Mucosa of stomach (tissue), 1 donor: ENCODE measurements around the gene OR56A3.

Experiments used
- H3K27me3 ChIP-seq: one replicate; pipeline ENCODE4 v1.7.0; 2013; ENCODE audit warnings: mild to moderate bottlenecking, low read length; ENCODE audit not compliant: control insufficient read depth, insufficient read depth
- H3K36me3 ChIP-seq: one replicate; pipeline ENCODE4 v1.7.0; 2013; ENCODE audit warnings: low read length; ENCODE audit not compliant: control insufficient read depth, insufficient read depth
- H3K4me1 ChIP-seq: one replicate; pipeline ENCODE4 v1.7.0; 2013; ENCODE audit warnings: mild to moderate bottlenecking, low read length; ENCODE audit not compliant: control insufficient read depth, insufficient read depth
- H3K4me3 ChIP-seq: one replicate; pipeline ENCODE4 v1.7.0; 2013; ENCODE audit warnings: low read length
- H3K9ac ChIP-seq: one replicate; pipeline ENCODE4 v1.7.0; 2013; ENCODE audit warnings: mild to moderate bottlenecking, low read length, moderate library complexity
- H3K9me3 ChIP-seq: one replicate; pipeline ENCODE4 v1.7.0; 2013; ENCODE audit warnings: mild to moderate bottlenecking, low read length, moderate library complexity; ENCODE audit not compliant: control insufficient read depth
- donor health status: Pancreatic carcinoma.

Gene OR56A3, protein sequence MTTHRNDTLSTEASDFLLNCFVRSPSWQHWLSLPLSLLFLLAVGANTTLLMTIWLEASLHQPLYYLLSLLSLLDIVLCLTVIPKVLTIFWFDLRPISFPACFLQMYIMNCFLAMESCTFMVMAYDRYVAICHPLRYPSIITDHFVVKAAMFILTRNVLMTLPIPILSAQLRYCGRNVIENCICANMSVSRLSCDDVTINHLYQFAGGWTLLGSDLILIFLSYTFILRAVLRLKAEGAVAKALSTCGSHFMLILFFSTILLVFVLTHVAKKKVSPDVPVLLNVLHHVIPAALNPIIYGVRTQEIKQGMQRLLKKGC

DNA sequence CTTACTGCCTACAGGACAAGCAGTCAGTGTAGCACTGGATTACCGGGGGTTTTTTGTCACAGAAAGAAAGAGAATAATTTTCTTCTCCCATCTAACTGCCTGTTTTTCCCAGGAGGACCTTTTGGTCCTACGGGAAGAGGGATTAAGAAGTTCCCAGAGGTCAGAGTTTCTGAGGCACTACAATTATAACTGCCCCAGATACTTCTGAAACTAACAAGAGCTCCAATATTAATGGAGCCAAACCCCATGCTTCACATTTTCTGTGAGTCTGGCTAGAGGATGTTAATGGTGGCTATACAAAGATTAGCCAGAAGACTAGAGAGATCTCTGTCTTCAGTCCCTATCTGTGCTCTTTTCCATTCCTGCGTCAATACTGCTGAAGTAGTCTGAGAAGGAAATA, at the start of gene OR56A3:
Gene OR56A3 (plus strand): TSS at position 301 of the 400 bp plus-strand sequence. CDS start 5,096 bp downstream, outside the sequence.
- no peaks in the 10 kb centered on the region for H3K27me3 ChIP-seq
- H3K9me3 ChIP-seq, result no peaks in the 10 kb centered on the region
- no peaks in the 10 kb centered on the region for H3K36me3 ChIP-seq
- H3K9ac ChIP-seq, result no peak within 1 kb of the TSS
- no peaks in the 10 kb centered on the region for H3K4me1 ChIP-seq
- no peak within 1 kb of the TSS for H3K4me3 ChIP-seq

DNA sequence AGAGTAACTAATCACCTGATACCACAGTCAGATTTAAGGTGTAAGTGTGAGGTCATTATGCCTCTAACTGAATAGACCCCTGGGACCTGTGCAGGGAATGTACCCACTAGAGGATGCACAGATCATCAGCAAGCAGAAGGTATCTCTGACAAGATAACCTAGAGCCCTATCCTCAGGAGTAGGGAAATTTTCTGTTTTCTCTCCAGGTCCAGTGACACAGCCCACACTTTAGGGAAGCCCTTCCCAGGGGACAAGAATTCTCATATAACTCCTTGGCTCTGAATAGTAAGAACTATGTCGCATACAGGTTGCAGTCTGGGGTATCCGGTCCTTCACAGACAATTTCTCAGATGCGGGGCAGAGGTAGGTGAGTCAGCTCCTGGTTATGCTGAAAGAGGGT, 49.1 kb upstream of the OR56A3 start, which contains the start of gene OR52E5:
Gene OR52E5 (plus strand): TSS at position 301 of the 400 bp plus-strand sequence. CDS start 7,569 bp downstream, outside the sequence.
- H3K4me1 ChIP-seq, result no peaks in the 10 kb centered on the region
- no peak within 1 kb of the TSS for H3K4me3 ChIP-seq
- H3K9ac ChIP-seq, result no peak within 1 kb of the TSS
- H3K9me3 ChIP-seq, result no peaks in the 10 kb centered on the region
- no peaks in the 10 kb centered on the region for H3K36me3 ChIP-seq
- no peaks in the 10 kb centered on the region for H3K27me3 ChIP-seq

DNA sequence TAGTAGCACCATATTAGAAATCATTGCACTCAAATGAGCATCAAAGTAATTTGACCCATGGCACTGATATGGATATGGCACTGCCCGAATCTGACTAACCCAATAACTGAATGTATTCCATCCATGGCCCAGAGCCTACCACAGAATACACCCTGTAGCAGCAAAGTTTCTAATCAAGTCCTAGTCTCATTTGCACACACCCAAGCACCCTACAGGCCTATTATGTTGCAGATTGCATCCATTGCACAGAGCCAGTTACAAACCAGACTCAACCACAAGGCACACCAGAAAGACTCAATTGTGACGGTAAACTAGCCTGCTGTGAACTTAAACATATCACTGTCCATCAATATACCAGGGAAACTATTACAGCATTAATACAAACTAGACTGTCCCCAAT, 42.5 kb upstream of the OR56A3 start:
- no peaks in the 10 kb centered on the region for H3K36me3 ChIP-seq
- no peaks in the 10 kb centered on the region for H3K27me3 ChIP-seq
- no peak overlapping the region for H3K9ac ChIP-seq
- no peaks in the 10 kb centered on the region for H3K9me3 ChIP-seq
- no peaks in the 10 kb centered on the region for H3K4me1 ChIP-seq
- H3K4me3 ChIP-seq, result no peak overlapping the region

DNA sequence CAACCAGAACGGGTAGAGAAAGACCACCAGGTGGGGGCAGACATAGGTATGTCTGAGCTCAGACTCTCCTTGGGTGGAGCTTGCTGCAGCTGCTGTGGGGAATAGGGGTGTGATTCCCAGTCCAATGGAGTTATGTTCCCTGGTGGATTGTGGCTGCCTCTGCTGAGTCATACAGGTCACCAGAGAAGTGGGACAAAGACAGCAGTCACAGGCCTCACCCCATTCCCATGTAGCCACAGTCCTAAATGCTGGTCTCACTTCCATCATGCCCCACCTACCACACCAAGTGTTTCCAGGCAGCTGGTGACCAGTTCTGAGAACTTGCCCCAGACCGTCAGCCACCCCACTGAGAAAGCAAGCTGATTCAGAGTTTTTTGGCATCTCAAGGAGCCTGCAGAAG, 31.5 kb upstream of the OR56A3 start:
- Histone ChIP-seq H3K4me3 (no peak overlapping the region), H3K9me3 (no peaks in the 10 kb centered on the region), H3K9ac (no peak overlapping the region), H3K27me3 (no peaks in the 10 kb centered on the region), H3K36me3 (no peaks in the 10 kb centered on the region), H3K4me1 (no peaks in the 10 kb centered on the region)

DNA sequence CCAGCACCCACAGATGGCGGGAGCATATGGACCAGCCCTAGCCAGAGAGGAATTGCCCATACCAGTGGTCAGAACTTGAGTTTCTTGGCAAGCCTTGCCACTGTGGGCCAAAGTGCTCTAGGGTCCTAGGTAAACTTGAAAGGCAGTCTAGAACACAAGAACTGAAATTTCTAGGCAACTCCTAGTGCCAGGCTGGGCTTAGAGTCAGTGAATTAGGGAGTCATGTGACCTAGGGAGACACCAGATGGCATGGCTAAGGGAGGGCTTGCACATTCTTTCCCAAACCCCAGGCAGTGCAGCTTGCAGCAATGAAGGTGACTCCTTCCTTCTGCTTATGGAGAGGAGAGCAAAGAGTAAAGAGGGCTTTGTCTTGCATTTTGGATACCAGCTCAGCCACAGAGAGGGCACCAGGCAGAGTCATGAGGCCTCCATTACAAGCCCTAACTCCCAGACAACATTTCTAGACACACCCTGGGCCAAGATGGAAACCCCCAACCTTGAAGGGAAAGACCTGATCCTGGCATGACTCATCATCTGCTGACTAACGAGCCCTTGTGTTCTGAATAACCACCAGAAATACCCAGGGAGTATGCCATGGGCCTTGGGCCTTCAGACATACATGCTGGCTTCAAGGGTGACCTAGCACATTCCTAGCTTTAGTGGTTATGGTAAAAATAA, 19.2 kb upstream of the OR56A3 start:
- Histone ChIP-seq H3K4me3 (no peak overlapping the region), H3K4me1 (no peaks in the 10 kb centered on the region), H3K9me3 (no peaks in the 10 kb centered on the region), H3K36me3 (no peaks in the 10 kb centered on the region), H3K9ac (no peak overlapping the region), H3K27me3 (no peaks in the 10 kb centered on the region)

DNA sequence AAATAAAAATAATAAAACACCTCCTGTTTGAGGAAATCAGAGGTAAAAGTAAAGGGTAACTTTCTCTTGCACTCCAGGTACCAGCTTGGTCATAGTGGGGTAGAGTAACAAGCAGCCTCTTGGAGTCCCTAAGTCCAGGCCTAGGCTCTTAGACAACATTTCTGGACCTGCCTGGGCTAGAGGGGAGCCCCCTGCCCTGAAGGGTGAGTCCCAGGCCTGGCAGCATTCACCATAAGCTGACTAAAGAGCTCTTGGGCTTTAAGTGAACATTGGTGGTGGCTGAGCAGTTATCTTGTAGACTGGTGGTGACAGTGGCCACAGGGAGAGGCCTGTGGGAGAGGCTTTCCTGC, 18.6 kb upstream of the OR56A3 start:
- Histone ChIP-seq H3K9ac (no peak overlapping the region), H3K36me3 (no peaks in the 10 kb centered on the region), H3K27me3 (no peaks in the 10 kb centered on the region), H3K4me1 (no peaks in the 10 kb centered on the region), H3K4me3 (no peak overlapping the region), H3K9me3 (no peaks in the 10 kb centered on the region)

DNA sequence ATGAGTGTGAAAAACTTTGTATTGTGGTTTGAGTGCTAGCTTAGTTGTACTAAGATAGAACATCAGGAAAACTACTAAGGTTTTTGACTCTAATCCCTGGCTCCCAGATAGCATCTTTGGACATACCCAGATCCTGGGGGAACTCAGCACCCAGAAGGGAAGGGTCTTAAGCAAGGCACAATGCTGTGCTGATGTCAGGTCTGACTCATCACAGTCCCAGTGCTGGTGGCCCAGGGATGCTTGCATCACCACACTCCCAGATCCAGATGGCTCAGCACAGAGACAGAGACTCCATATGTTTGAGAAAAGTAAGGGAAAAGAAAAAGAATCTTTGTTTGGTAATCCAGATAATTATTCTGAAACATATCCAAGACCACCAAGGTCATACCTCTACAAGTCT, 18.3 kb upstream of the OR56A3 start:
- Histone ChIP-seq H3K9ac (no peak overlapping the region), H3K27me3 (no peaks in the 10 kb centered on the region), H3K36me3 (no peaks in the 10 kb centered on the region), H3K9me3 (no peaks in the 10 kb centered on the region), H3K4me3 (no peak overlapping the region), H3K4me1 (no peaks in the 10 kb centered on the region)

DNA sequence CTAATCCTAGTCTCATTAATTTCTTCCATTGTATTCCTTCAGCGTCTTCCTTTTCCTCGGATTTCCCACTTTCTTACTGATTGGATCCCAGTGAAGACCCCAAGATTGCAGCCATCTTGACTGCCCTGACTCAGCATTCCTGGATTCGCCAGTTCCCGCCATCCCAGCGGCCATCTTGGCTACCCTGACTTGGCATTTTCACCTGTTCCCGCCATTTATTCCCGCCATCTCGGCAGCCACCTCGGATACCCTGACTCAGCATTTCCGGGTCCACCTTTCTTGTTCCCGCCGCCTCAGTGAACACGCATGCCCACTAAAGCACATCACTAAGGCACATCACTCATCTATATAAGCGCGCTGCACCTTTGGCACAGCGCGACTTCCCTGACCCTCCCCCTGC, 13.8 kb upstream of the OR56A3 start:
- Histone ChIP-seq H3K9me3 (no peaks in the 10 kb centered on the region), H3K4me3 (no peak overlapping the region), H3K9ac (no peak overlapping the region), H3K4me1 (no peaks in the 10 kb centered on the region), H3K27me3 (no peaks in the 10 kb centered on the region), H3K36me3 (no peaks in the 10 kb centered on the region)

DNA sequence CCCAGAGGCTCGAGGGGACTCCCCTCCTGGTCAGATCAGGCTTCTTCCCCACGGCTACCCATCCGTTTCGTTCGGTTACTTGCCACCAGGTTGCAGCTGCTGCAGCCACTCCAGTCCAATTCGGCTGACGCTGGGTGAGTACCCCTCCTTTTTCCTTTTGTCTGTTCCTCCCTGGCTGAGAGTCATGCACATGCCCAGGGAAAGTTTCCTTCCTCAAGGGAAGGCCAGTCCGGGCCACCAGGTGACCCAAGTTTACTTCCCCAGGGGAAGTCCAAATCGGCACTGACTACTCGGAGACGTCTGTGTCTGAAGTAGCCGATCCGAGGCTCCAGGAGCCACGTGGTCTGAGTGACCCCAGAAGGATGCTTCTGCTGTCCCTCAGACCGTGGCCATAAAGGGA, 13.2 kb upstream of the OR56A3 start:
- no peaks in the 10 kb centered on the region for H3K9me3 ChIP-seq
- no peaks in the 10 kb centered on the region for H3K36me3 ChIP-seq
- H3K9ac ChIP-seq, result no peak overlapping the region
- H3K27me3 ChIP-seq, result no peaks in the 10 kb centered on the region
- no peak overlapping the region for H3K4me3 ChIP-seq
- no peaks in the 10 kb centered on the region for H3K4me1 ChIP-seq

DNA sequence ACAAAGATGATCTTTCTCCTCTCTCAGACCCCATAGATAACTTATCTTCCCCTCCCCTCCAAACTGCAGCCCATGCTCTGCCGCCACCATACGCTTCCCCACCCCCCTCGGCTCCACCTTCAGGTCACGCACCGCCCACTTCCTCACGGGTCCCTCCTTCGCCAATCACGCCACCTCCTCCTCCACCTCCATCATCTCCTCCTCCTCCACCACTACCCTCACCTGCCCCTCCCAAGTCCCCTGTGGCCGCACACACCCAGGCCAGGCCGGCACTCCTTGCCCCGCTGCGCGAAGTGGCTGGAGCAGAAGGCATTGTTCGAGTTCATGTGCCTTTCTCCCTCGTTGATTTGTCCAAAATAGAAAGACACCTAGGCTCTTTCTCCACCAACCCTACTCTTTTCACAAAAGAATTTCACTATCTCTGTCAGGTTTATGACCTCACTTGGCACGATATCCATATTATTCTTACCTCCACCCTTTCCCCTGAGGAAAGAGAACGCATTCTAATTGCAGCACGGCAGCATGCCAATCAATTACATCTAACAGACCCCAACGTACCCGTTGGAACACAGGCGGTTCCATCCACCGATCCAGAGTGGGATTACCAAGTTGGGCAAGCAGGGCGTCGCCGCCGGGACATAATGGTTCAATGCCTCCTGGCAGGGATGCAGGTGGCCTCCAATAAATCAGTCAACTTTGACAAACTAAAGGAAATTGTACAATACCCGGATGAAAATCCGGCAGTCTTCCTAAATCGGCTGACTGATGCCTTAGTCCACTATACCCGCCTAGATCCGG, 12.3 kb upstream of the OR56A3 start:
- H3K36me3 ChIP-seq, result no peaks in the 10 kb centered on the region
- no peaks in the 10 kb centered on the region for H3K4me1 ChIP-seq
- H3K9ac ChIP-seq, result no peak overlapping the region
- H3K27me3 ChIP-seq, result no peaks in the 10 kb centered on the region
- H3K4me3 ChIP-seq, result no peak overlapping the region
- H3K9me3 ChIP-seq, result no peaks in the 10 kb centered on the region

DNA sequence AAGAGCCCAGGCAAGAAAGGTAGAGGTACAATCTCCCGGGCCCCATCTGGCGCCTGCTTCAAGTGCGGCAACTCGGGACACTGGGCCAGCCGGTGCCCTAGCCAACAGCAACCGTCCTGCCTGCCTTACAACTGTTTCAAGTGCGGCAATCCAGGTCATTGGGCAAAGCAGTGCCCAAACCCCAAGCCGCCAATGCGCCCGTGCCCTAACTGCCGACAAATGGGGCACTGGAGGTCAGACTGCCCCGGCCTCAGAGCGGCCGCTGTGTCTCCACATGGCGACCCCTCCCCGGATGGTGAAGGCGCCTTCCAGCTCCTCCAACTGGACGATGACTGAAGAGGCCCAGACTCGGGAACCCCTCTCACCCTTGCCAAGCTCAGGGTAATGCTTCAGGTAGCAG, 11.4 kb upstream of the OR56A3 start:
- no peaks in the 10 kb centered on the region for H3K27me3 ChIP-seq
- H3K9me3 ChIP-seq, result no peaks in the 10 kb centered on the region
- H3K9ac ChIP-seq, result no peak overlapping the region
- no peaks in the 10 kb centered on the region for H3K4me1 ChIP-seq
- no peak overlapping the region for H3K4me3 ChIP-seq
- no peaks in the 10 kb centered on the region for H3K36me3 ChIP-seq

DNA sequence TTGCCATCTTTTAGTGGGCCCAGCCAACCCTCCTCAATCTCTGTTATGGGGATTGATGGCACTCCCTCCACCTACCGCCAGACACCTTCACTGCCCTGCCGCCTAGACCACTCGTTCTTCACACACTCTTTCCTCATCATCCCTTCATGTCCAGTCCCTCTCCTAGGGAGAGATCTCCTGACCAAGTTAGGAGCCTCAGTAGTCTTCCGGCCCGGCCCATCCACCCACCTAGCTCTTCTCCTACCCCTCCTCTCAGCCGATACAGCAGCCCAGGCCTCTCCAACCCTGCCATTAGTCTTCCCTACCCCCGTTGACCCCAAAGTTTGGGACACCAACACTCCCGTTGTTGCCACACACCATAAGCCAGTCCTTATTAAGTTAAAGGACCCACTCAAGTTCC, 11.0 kb upstream of the OR56A3 start:
- H3K36me3 ChIP-seq, result no peaks in the 10 kb centered on the region
- H3K4me1 ChIP-seq, result no peaks in the 10 kb centered on the region
- H3K9ac ChIP-seq, result no peak overlapping the region
- H3K4me3 ChIP-seq, result no peak overlapping the region
- no peaks in the 10 kb centered on the region for H3K27me3 ChIP-seq
- no peaks in the 10 kb centered on the region for H3K9me3 ChIP-seq
